HEK293T (cell line): Measurements from ENCODE around the gene C1orf174.

ENCODE experiments used
- BHLHE40 ChIP-seq: fragments of 450-650 bp; IDR thresholded peaks from 2 replicates; pipeline ENCODE4 v1.6.1; 2016; ENCODE audit warnings: mild to moderate bottlenecking, moderate library complexity, borderline replicate concordance
- L3MBTL2 ChIP-seq: fragments of 450-650 bp; conservative IDR thresholded peaks from 2 replicates; pipeline ENCODE4 v1.6.1; 2016; ENCODE audit warnings: mild to moderate bottlenecking
- SUZ12 ChIP-seq: fragments of 450-650 bp; IDR thresholded peaks from 2 replicates; pipeline ENCODE4 v1.6.1; 2016; ENCODE audit warnings: mild to moderate bottlenecking

- TF ChIP-seq SUZ12: no peak
- TF ChIP-seq BHLHE40: no peak
- TF ChIP-seq L3MBTL2: no peak
Observed at GRCh38 chr1:3918966-3919611, 19.0 kb upstream of the C1orf174 start.
